Measurements from ENCODE around the gene BCDIN3D.
A peak's percentile ranks its signal among the peaks of the same experiment; 100 is the strongest.

BCDIN3D gene

GRCh38 chr12:49843876-49844437 is 1.1 kb upstream of the BCDIN3D start:
- Histone ChIP-seq H3K4me3 (ENCODE audit: low read depth in 1 of 2, low read length in 2 of 2) (peak overlapping the region; percentile 55 to 73; a peak in 3 of 4 replicates), H3K9me3 (ENCODE audit: insufficient read depth, low read length, severe bottlenecking) (no peaks in the 10 kb centered on the region), H4K20me1 (ENCODE audit: insufficient read depth, low read length) (no peaks in the 10 kb centered on the region), H3K4me2 (ENCODE audit: insufficient read depth, low read length) (peak overlapping the region; percentile 84), H3K79me2 (ENCODE audit: insufficient read depth, low read length) (peaks cover 20% of the 10 kb centered on the region), H3K27me3 (ENCODE audit: insufficient read depth, low read length, poor library complexity) (no peaks in the 10 kb centered on the region), H3K27ac (ENCODE audit: low read length) (peak overlapping the region; percentile 81; the same call in 1 of the 2 replicates), H3K9ac (ENCODE audit: low read depth, low read length) (peak overlapping the region; percentile 76), H2AFZ (ENCODE audit: low read depth, low read length) (peak overlapping the region; percentile 92), H3K4me1 (ENCODE audit: insufficient read depth, low read length) (peaks cover 31% of the 10 kb centered on the region), H3K36me3 (ENCODE audit: insufficient read depth, low read length) (no peaks in the 10 kb centered on the region)
- ATAC-seq (ENCODE audit: insufficient read depth, low read depth) (no peak), DNase-seq (no peak)
- TF ChIP-seq EZH2 (IDR thresholded peaks at IDR 0.05; ENCODE audit: borderline replicate concordance, low read depth, low read length, severe bottlenecking) (no peak), CTCF (IDR thresholded peaks at IDR 0.05; ENCODE audit: borderline replicate concordance, extremely low read depth, low read length, poor library complexity, severe bottlenecking) (no peak)

- ATAC-seq (ENCODE audit: insufficient read depth, low read depth) = no peak
- H4K20me1 ChIP-seq (ENCODE audit: insufficient read depth, low read length) = no peaks in the 10 kb centered on the region
- H3K9me3 ChIP-seq (ENCODE audit: insufficient read depth, low read length, severe bottlenecking) = no peaks in the 10 kb centered on the region
- peaks cover 4% of the 10 kb centered on the region; the same call in 1 of the 2 replicates for H3K36me3 ChIP-seq (ENCODE audit: insufficient read depth, low read length)
- H3K79me2 ChIP-seq (ENCODE audit: insufficient read depth, low read length) = peaks cover 20% of the 10 kb centered on the region
- peak overlapping the region; percentile 92 for H2AFZ ChIP-seq (ENCODE audit: low read depth, low read length)
- H3K4me3 ChIP-seq (ENCODE audit: low read depth in 1 of 2, low read length in 2 of 2) = peak overlapping the region; percentile 55 to 73; a peak in 3 of 4 replicates
- H3K4me1 ChIP-seq (ENCODE audit: insufficient read depth, low read length) = peaks cover 31% of the 10 kb centered on the region
- H3K27me3 ChIP-seq (ENCODE audit: insufficient read depth, low read length, poor library complexity) = no peaks in the 10 kb centered on the region
- peak overlapping the region; percentile 76 for H3K9ac ChIP-seq (ENCODE audit: low read depth, low read length)
- peak overlapping the region; percentile 84 for H3K4me2 ChIP-seq (ENCODE audit: insufficient read depth, low read length)
- no peak for TF ChIP-seq EZH2 (IDR thresholded peaks at IDR 0.05; ENCODE audit: borderline replicate concordance, low read depth, low read length, severe bottlenecking)
- TF ChIP-seq CTCF (IDR thresholded peaks at IDR 0.05; ENCODE audit: borderline replicate concordance, extremely low read depth, low read length, poor library complexity, severe bottlenecking) = no peak
- H3K27ac ChIP-seq (ENCODE audit: low read length) = peak overlapping the region; percentile 81
- no peak for DNase-seq
Observed at GRCh38 chr12:49843411-49843810, 505 bp upstream of the BCDIN3D start.

GRCh38 chr12:49838973-49839633 is 3.8 kb downstream of the BCDIN3D start:
- no peak overlapping the region for H3K27ac ChIP-seq (ENCODE audit: low read length)
- no peaks in the 10 kb centered on the region for H3K27me3 ChIP-seq (ENCODE audit: insufficient read depth, low read length, poor library complexity)
- H3K4me1 ChIP-seq (ENCODE audit: insufficient read depth, low read length) = peaks cover 22% of the 10 kb centered on the region
- no peak overlapping the region for H3K9ac ChIP-seq (ENCODE audit: low read depth, low read length)
- H3K4me2 ChIP-seq (ENCODE audit: insufficient read depth, low read length) = no peak overlapping the region
- ATAC-seq (ENCODE audit: insufficient read depth, low read depth) (peak; percentile 44), DNase-seq (peak; percentile 65)
- peaks cover 9% of the 10 kb centered on the region; the same call in 1 of the 2 replicates for H3K36me3 ChIP-seq (ENCODE audit: insufficient read depth, low read length)
- no peak overlapping the region for H2AFZ ChIP-seq (ENCODE audit: low read depth, low read length)
- H3K4me3 ChIP-seq (ENCODE audit: low read depth in 1 of 2, low read length in 2 of 2) = no peak overlapping the region
- H3K79me2 ChIP-seq (ENCODE audit: insufficient read depth, low read length) = peaks cover 20% of the 10 kb centered on the region
- no peaks in the 10 kb centered on the region for H4K20me1 ChIP-seq (ENCODE audit: insufficient read depth, low read length)
- TF ChIP-seq EZH2 (IDR thresholded peaks at IDR 0.05; ENCODE audit: borderline replicate concordance, low read depth, low read length, severe bottlenecking) (no peak), CTCF (IDR thresholded peaks at IDR 0.05; ENCODE audit: borderline replicate concordance, extremely low read depth, low read length, poor library complexity, severe bottlenecking) (peak; percentile 90)
- no peaks in the 10 kb centered on the region for H3K9me3 ChIP-seq (ENCODE audit: insufficient read depth, low read length, severe bottlenecking)
